Nucleus accumbens (tissue), 56 donors: ENCODE data around the gene RBPMS2.

ENCODE experiments used
- DNase-seq, 56 donors: peaks; one replicate each; lab custom pipeline; 2025; lab: John Stamatoyannopoulos, UW

Gene RBPMS2

DNA sequence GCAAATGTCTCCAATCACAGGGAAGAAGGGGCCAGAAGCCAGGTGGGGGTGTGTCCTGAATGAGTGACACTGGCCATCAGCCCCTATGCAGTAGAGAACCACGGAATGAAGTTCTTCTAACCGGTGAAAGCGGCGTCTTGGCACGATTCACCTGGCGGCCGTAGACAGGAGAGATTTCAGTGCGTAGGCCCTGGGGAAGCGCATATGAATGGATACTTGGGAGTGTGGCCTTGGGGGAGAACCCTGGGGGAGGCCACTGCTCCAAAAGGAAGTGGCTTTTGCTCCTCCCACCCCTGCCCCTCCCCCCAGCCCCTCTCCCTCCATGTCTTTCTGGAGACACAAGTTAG is 43.6 kb downstream of the RBPMS2 start:
- no peak for DNase-seq

DNA sequence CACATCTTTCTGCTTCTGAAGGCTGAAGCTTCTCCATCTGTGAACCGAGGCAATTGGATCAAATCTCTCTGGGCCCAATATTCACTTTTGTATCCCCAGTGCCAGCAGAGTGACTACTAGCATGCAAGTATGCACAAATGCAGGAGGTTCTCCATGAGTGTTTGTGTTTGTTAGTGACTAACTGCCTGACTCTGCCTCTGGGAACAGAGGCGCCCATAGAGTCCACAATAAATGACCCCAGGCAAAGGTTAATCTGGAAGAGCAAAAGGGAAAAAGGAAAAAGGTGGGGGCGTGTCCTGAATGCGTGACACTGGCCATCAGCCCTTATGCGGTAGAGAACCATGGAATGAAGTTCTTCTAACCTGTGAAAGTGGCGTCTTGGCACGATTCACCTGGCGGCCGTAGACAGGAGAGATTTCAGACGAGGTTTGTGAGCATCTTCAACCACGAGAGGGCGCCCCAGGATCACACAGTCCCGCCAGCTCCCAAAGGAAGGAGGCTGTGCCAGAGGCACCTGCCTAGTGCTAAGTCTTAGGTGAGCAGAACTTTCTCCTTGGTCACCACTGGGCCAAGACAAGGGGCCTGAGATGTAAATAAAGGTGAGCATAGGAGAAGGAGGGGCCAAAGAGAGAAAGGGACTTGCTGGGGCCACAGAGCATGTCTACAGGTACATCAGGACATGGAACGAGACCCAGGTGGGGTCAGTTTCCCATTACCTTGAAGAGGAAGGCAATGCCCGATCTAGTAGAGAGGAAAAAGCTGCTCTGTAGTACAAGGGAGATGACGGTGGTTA is 44.2 kb downstream of the RBPMS2 start:
- peak in 54 of 56 donors; percentile 13 to 94 (median 62) for DNase-seq

DNA sequence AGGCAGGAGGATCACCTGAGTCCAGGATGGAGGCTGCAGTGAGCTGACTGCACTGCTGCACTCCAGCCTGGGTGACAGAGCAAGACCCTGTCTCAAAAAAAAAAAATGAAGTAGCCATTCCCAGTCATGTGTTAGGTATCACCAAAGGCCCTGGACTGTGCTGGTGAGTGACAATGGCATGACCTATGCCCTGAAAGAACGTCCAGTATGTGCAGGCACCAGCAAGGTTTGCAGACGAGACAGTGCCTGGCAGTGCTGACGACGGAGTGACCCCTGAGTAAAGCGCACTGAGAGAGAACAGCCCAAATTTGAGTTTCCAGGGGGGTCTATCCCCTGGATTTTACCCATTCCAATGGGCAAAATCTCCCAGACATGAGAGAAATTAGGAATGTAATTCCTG is 45.2 kb downstream of the RBPMS2 start:
- no peak for DNase-seq

DNA sequence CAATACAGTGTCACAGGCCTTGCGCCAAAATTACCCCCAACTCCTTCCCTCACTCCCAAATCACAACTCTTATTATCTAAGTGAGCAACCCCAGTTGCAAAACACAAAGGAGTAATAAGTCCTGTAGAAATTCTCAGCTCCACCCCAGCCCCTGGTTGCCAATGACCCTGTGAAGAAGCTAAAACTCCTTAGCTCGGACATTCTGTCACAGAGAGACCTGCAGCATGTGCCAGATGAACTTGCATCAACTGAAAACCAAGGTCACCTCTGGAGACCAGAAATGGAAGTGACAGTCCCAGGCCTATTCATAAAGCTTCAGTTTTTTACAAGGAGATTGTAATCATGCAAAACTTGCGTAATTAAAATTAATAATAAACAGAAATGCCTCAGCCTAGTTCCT is 55.2 kb downstream of the RBPMS2 start:
- DNase-seq: no peak

DNA sequence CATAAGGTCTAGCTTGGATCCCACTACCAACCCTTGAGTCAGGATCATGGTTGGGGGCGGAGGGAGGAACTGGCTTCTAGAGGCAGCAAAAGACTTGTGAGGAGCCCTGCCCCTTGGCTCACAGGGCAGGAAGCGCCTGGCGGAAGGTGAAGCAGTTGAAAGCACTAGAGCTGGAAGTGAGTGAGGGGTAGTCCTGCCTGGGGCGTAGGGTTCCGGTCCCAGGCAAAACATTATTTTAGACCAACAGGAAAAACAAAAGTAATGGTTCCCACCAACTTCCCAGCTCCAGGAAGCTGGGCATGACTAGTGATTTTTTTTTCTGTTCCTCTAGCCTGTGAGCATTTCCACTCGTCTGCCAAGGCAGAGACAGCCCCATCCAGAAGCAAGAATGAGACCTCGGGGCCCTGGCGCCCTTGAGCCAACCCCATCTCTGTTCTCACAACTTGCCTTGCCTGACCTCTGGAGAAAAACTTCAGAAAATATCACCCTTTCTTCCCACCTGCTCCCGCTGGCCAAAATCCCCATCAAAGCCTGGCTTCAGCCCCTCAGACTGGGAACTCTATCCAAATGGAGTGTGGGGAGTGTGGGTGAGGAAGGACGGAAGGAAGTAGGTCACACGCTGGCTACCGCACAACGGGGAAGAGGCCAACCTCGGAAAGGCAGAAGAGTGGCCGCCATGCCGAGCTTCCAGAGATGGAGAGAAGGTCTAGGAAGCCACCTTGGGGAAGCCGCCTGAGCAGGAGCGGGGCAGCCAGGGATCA is 57.5 kb downstream of the RBPMS2 start:
- DNase-seq: peak in 1 of 56 donors; percentile 43

DNA sequence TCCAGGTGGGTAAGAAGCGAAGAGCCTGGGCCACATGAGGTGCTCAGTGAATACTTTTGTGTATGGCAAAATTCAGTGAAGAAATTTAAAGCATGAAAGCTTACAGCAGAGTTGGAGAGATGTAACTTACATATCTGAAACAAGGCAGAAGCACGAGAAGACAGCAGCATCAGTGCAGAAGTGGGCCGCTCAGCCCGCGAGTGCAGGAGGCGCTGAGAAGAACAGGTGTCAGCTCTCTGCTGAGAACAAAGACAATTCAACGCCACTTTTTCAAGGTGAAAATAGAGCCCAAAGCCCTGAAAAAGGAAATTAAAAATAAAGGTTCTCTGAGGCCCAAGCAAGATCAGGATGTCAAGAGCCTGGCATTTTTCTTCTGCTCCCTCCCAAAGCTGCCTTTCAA is 58.3 kb downstream of the RBPMS2 start:
- DNase-seq: no peak

DNA sequence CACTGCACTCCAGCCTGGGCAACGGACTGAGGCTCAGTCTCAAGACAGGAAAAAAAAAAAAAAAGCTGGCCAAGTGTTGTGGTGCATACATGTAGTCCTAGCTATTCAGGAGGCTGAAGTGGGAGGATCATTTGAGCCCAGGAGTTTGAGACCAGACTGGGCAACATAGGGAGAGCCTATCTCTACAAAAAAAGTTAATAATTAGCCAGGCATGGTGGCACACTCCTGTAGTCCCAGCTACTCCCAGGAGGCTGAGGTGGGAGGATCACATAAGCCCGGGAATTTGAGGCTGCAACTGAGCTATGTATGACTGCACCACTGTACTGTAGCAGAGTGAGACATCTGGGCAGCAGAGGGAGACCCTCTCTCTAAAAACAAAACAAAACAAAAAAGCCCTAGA is 58.9 kb downstream of the RBPMS2 start:
- no peak for DNase-seq

DNA sequence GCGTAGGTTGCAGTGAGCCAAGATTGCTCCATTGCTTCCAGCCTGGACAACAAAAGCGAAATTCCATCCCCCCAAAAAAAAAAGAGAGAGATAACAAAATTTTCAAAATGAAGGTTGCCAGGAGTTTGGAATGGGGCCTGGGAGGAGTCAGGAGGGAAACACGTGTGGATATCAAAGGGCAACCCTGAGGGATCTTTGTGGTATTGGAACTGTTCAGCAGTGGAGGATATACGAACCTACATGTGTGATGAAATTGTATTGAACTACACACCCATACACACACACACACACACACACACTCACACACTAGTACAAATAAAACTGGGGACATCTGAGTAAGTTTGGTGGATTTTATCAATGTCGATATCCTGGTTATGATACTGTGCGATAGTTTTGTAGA is 61.8 kb downstream of the RBPMS2 start:
- DNase-seq: no peak

DNA sequence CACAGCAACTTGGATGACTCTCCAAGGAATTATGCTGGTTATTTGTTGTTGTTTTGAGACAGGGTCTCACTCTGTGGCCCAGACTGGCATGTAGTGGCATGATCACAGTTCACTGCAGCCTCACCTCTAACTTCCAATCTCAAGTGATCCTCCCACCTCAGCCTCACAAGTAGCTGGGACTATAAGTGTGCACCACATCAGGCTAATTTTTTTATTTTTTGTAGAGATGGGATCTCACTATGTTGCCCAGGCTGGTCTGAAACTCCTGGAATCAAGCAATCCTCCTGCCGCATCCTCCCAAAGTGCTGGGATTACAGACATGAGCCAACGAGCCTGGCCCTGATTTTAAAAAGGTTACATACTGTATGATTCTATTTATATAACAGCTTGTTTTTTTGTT is 63.0 kb downstream of the RBPMS2 start:
- DNase-seq: no peak

DNA sequence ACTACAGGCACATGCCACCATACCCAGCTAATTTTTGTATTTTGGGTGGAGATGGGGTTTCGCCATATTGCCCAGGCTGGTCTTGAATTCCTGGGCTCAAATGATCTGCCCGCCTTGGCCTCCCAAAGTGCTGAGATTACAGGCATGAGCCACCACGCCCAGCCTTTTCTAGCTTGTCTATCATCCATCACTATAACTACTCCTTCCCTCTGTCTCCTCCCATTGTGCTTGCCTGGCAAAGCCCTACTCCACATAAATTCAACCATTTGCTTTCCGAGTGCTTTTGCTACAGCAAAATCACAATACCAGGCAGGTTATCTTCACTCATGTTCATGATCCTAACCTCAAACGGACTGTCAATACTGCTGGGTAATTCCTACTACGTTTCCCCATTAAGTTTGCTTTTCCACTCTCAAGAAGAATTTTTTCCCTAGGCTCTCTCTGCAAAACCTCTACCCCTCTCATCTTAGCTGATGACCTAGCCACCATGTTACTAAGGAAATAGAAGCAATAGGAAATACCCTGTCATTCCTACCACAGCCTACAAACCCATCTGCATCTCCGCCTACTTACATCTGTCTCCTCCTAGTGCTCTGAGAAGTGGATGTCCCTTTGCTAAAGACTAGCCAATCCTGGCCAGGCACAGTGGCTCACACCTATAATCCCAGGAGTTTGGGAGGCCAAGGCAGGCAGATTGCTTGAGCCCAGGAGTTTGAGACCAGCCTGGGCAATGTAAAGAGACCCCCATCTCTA is 64.5 kb downstream of the RBPMS2 start:
- DNase-seq: no peak

DNA sequence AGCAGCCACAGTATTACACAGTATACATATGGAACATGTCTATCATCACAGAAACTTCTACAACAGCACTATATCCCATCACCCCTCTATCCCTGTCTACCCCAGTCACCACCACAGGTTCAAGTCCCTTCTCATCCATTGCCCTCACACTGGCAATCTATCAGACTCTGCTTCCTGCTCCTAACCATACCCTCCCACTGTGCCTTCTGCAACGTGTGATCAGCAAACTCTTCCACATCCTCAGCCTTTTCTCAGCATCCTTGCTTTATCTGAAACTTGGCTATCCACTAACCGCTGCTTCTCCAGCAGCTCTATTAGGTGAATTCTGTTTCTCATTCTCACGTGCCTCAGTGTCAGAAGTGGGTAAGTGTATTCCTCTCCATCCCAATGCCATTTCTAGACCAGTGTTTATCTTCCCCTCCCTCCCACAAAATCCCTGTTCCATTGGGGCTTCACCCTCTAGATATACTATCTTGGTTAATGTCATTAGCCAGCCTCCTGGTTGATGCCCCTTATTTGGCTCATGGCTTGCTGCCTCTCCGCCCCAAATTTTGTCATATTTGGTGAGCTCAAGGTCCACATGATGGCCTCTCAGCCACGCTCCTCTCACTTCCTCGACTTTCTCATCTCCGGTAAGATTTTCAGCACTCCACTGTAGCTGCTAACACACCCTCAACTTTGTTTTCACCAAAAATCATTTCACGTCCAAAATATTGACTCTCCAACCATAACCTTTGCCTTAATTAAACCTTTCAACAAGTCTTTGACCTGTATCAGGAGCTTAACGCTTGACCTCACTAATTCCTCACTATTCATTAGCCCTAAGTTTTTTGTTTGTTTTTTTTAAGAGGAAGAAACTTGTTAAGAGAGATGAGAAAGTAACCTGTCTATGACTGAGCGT is 69.1 kb downstream of the RBPMS2 start:
- DNase-seq: no peak

DNA sequence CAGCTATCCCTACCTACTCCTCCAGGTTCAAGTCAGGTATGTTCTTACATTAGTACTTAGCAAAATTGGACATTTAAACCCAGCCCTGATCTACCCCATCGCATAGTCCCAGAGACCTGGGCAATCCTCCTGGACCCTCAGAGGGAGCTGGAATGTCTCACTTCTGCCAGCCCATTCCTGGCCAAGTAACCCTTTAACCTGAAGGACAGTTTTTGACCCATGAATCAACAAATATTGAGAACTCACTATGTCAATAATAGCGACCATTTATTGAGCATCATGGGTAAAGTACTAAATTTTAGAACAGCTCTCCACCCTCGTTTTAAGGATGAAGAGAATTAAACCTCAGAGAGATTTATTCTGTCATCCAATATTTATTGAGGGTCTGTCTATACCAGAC is 70.4 kb downstream of the RBPMS2 start:
- DNase-seq: no peak

DNA sequence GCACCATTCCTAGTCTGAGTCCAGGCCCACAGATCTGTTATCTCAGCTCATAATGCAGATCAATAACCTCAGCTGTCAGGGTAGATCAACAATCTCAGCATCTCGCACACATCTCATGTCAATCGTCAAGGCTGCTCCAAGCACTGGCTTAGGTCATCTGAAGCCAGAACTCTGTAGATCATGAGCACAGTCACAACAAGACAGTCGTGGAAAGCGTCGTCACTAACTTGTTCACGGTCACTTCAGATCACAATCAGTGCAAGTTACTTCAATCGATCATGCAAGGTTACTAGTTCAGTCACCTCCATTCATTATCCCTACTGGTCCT is 71.8 kb downstream of the RBPMS2 start:
- no peak for DNase-seq

DNA sequence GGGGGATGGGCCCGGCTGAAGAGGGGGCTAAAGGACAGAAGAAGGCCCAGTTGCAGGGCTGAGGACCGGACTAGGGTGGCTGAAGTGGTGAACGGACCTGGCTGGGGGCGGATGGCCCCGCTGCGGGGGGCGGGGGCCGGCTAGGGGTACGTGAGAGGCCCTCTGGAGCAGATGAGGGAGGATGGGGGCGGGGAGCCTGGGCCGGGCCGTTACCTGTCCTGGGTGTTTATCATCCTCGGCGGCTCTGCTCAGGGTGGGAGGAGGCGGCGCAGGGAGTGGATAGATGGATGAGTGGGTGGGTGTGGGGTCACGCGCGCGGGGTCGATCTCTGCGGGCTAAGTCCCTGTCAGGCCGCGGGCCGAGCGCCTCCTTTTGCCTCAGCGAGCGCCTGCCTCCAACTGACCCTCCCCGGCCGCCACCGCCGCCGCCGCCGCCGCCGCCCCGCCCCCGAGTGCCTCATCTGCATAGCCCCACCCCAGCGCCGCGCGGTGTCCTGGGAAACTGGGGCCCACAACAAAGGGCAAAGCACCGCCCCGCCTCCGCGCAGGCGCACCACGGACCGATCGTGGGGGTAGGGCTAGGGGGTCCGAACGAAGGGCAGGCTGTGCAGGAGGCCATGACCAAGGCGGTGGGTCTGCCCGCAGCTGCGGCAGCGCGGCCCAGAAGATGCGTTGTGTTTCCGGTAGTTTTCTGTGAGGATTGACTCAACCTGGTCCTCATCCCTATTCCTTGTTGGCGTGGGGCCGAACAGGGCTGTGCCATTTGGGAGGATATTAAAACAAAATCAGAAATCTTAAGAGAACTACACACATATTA is 72.4 kb downstream of the RBPMS2 start:
- DNase-seq: peak; percentile 77 to 100 (median 96)

DNA sequence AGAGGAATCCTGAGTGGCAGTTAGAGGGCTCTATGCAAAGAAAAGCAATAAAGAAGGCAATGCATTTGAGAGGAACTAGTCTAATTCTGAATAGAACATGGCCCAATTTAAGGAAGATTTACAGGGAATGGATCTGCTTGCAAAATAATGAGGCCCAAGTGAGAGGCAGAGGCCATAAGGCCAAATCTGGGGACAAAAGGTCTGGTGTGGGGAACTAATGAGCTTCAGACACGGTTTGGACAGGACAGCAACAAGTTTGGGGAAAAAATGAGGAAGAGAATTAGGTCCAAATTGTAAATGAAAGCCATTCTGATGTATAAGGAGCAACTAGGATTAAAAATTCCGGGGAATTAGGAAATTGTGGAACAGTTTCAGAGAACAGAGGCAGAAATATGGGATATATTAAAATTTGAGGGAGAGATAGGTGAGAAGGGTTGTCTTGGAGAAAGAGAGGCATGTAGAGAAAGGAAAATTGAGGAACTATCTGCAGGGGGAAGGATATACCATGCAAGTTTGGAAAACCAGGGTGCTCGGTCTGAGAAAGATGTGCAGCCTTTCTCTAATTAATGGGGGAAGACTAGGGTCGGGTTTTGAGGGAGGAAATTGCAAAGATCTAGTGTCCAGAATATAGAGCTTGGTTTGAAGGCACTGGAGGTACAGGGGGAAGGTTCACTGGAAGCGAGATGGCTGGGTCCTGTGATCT is 73.8 kb downstream of the RBPMS2 start:
- DNase-seq: no peak

DNA sequence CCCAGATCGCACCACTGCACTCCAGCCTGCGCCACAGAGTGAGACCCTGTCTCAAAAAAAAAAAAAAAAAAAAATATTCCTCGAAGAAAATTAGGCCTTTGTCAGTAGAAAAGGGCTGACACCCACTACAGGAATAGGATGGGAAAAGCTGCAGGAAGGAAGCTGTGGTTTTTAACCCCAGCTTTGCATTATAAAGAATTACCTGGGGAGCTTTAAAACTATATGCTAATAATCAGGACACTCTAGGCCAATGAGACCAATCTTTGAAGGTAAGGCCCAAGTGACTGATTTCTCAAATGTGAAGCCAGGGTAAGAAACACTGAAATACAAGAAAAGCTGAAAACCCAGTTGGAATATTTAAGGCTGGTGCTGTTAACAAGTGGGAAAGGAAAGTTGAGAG is 74.3 kb downstream of the RBPMS2 start:
- DNase-seq: no peak

DNA sequence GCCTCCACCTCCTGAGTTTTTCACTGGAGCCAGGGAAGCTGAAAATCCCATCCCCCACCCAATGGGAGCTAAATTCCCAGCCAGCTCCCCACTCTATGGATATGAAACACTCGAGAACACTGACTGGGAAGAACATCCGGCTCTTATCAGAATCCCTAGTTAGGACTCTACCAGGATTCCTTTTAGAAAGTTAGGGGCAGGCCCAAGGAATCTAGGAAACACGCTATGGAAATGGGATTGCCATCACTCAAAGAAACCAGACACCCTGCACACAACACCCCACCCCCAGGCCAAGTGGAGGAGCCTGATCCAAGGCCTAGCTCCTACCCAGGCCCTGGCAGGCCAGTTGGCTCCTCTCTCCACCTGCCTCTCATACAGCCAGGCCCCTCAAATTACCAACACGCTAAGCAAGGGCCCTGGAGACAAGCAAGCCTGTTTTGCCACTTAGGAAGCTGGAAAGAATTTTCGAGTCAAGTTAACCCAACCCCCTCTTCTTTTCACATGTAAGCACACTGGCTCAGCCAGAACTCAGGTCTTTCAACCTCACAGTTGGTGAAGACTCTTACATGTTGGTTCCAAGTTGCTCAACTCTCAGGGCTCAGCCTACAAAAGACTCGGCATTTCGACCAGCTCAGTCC is 75.5 kb downstream of the RBPMS2 start:
- peak in 25 of 56 donors; percentile 19 to 59 (median 36) for DNase-seq

DNA sequence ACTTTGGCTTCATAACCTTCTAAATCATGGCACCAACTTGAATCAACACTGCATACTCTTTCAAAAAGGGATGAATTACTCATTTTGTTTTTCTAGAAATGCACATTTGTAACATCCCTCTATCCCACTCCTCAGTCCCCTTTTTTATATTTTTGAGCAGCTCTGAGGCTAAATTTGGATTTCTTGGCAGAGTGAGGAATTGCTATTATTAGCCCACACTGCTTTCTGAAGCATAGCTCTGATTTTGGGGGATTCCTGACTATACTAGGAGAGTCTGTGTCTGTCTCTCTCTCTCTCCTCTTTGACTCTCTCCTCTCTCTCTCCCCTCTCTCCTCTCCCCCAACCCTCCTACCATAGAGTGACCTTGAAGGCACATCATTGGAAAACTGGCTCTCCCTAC is 76.6 kb downstream of the RBPMS2 start:
- no peak for DNase-seq
